WTC11 (cell line): Measurements from ENCODE around the gene PCNP. TPM values are rescaled to one million over a fixed set of nuclear protein-coding genes. Genes with fewer than 3 reads are reported as not detected.

Experiments
- ATAC-seq: fragments of 200-7000 bp; cut with Tn5 transposase; 2 replicates; pipeline ENCODE4 v1.10.0; 2021; ENCODE audit warnings: mild to moderate bottlenecking, moderate library complexity
- CTCF ChIA-PET: fragments of 300-600 bp; sonication (Branson Sonifier 250); formaldehyde crosslinking; loops from one replicate; lab custom pipeline; 2021; ENCODE audit warnings: antibody characterized with exemption; lab: Charles Lee
- POLR2A ChIA-PET: fragments of 350-600 bp; sonication (Branson Sonifier 250); formaldehyde crosslinking; loops from one replicate; lab custom pipeline; 2021; ENCODE audit warnings: antibody characterized with exemption; lab: Charles Lee
- DNase-seq: peaks from one replicate; pipeline ENCODE4 v3.0.0; 2021; ENCODE audit warnings: low spot score
- H3K27ac Mint-ChIP-seq: 2 replicates; pipeline ENCODE4 v1.8.0; 2021; ENCODE audit warnings: mixed read lengths
- H3K27me3 Mint-ChIP-seq: 2 replicates; pipeline ENCODE4 v1.8.0; 2021; ENCODE audit warnings: low read depth, mild to moderate bottlenecking, moderate library complexity, mixed read lengths
- H3K36me3 Mint-ChIP-seq: 2 replicates; pipeline ENCODE4 v1.8.0; 2021; ENCODE audit warnings: mixed read lengths
- H3K4me1 Mint-ChIP-seq: 2 replicates; pipeline ENCODE4 v1.8.0; 2022; ENCODE audit warnings: mixed read lengths
- H3K4me3 Mint-ChIP-seq: 2 replicates; pipeline ENCODE4 v1.8.0; 2021; ENCODE audit warnings: mild to moderate bottlenecking, moderate library complexity, mixed read lengths
- H3K9me3 Mint-ChIP-seq: 2 replicates; pipeline ENCODE4 v1.8.0; 2021; ENCODE audit warnings: mixed read lengths
- CREM ChIP-seq: sonication (generic); formaldehyde crosslinking; IDR thresholded peaks from 2 replicates; pipeline ENCODE4 v1.8.1; 2022; ENCODE audit warnings: mild to moderate bottlenecking, missing genetic modification reagents, moderate library complexity
- FOXJ3 ChIP-seq: sonication (generic); formaldehyde crosslinking; IDR thresholded peaks from 2 replicates; pipeline ENCODE4 v1.9.0; 2021; ENCODE audit warnings: missing genetic modification reagents, mild to moderate bottlenecking, borderline replicate concordance
- FOXK1 ChIP-seq: sonication (generic); formaldehyde crosslinking; IDR thresholded peaks from 2 replicates; pipeline ENCODE4 v1.8.0; 2022; ENCODE audit warnings: mild to moderate bottlenecking, moderate library complexity, missing genetic modification reagents
- KAT7 ChIP-seq: sonication (generic); formaldehyde crosslinking; IDR thresholded peaks from 2 replicates; pipeline ENCODE4 v1.8.1; 2023; ENCODE audit warnings: missing genetic modification reagents, mild to moderate bottlenecking, borderline replicate concordance
- MXD4 ChIP-seq: fragments of 250-450 bp; sonication (Bioruptor Pico); IDR thresholded peaks from 2 replicates; pipeline ENCODE4 v1.8.0; 2021; ENCODE audit warnings: mild to moderate bottlenecking, moderate library complexity, borderline replicate concordance
- NR2C2 ChIP-seq: sonication (generic); formaldehyde crosslinking; IDR thresholded peaks from 2 replicates; pipeline ENCODE4 v1.8.0; 2022; ENCODE audit warnings: mild to moderate bottlenecking, missing genetic modification reagents
- PREB ChIP-seq: sonication (generic); formaldehyde crosslinking; IDR thresholded peaks from 2 replicates; pipeline ENCODE4 v1.8.1; 2022; ENCODE audit warnings: mild to moderate bottlenecking, missing genetic modification reagents, moderate library complexity, borderline replicate concordance
- SMAD3 ChIP-seq: sonication (generic); formaldehyde crosslinking; IDR thresholded peaks from 2 replicates; pipeline ENCODE4 v1.8.0; 2022; ENCODE audit warnings: missing genetic modification reagents, mild to moderate bottlenecking, borderline replicate concordance
- SOX15 ChIP-seq: fragments of 250-450 bp; sonication (Bioruptor Pico); IDR thresholded peaks from 2 replicates; pipeline ENCODE4 v1.9.0; 2021; ENCODE audit warnings: mild to moderate bottlenecking
- TEAD1 ChIP-seq: sonication (generic); formaldehyde crosslinking; IDR thresholded peaks from 2 replicates; pipeline ENCODE4 v1.8.0; 2022; ENCODE audit warnings: mild to moderate bottlenecking, missing genetic modification reagents
- ZNF121 ChIP-seq: sonication (generic); formaldehyde crosslinking; IDR thresholded peaks from 2 replicates; pipeline ENCODE4 v1.8.0; 2023; ENCODE audit warnings: missing genetic modification reagents
- total RNA-seq: library from RNA; stranded (reverse); gene quantifications from 3 replicates; pipeline ENCODE4 v1.2.3, GENCODE V29; 2021
- TF ChIP-seq, protein P1 (sequence below): sonication (generic); formaldehyde crosslinking; IDR thresholded peaks from 2 replicates; pipeline ENCODE4 v1.8.0; 2022; ENCODE audit warnings: missing genetic modification reagents
- TF ChIP-seq, protein P2 (sequence below): sonication (generic); formaldehyde crosslinking; IDR thresholded peaks from 2 replicates; pipeline ENCODE4 v1.8.0; 2022; ENCODE audit warnings: mild to moderate bottlenecking, missing genetic modification reagents
- TF ChIP-seq, protein P3 (sequence below): sonication (generic); formaldehyde crosslinking; IDR thresholded peaks from 2 replicates; pipeline ENCODE4 v1.8.0; 2023; ENCODE audit warnings: missing genetic modification reagents, mild to moderate bottlenecking, borderline replicate concordance
- TF ChIP-seq, protein P4 (sequence below): sonication (generic); formaldehyde crosslinking; IDR thresholded peaks from 2 replicates; pipeline ENCODE4 v1.8.0; 2022; ENCODE audit warnings: mild to moderate bottlenecking, missing genetic modification reagents

Gene PCNP
- total RNA-seq, 1 experiment from 2014 or later = 187 TPM

DNA sequence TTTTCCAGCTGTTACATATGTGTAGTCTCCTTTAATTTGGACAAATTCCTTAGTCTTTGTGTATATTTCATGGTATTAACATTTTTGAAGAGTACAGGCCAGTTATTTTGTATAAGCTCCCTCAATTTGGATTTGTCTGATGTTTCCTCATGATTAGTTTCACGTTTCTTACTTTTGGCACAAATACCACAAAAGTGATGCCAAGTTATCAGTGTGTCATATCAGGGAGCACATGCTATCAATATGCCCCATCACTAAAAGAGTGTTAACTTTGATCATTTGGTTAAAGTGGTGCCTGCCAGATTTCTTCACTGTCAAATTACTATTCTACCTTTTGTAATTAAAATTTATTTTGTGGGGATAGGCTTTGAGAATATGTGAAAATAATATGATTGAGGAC lies 14.6 kb downstream of the PCNP start (continued):
- TF ChIP-seq PREB (CRISPR knock-in tag) = no peak

- TF ChIP-seq, protein P1, sequence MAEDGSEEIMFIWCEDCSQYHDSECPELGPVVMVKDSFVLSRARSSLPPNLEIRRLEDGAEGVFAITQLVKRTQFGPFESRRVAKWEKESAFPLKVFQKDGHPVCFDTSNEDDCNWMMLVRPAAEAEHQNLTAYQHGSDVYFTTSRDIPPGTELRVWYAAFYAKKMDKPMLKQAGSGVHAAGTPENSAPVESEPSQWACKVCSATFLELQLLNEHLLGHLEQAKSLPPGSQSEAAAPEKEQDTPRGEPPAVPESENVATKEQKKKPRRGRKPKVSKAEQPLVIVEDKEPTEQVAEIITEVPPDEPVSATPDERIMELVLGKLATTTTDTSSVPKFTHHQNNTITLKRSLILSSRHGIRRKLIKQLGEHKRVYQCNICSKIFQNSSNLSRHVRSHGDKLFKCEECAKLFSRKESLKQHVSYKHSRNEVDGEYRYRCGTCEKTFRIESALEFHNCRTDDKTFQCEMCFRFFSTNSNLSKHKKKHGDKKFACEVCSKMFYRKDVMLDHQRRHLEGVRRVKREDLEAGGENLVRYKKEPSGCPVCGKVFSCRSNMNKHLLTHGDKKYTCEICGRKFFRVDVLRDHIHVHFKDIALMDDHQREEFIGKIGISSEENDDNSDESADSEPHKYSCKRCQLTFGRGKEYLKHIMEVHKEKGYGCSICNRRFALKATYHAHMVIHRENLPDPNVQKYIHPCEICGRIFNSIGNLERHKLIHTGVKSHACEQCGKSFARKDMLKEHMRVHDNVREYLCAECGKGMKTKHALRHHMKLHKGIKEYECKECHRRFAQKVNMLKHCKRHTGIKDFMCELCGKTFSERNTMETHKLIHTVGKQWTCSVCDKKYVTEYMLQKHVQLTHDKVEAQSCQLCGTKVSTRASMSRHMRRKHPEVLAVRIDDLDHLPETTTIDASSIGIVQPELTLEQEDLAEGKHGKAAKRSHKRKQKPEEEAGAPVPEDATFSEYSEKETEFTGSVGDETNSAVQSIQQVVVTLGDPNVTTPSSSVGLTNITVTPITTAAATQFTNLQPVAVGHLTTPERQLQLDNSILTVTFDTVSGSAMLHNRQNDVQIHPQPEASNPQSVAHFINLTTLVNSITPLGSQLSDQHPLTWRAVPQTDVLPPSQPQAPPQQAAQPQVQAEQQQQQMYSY (CRISPR knock-in tag) = no peak
- TF ChIP-seq, protein P2, sequence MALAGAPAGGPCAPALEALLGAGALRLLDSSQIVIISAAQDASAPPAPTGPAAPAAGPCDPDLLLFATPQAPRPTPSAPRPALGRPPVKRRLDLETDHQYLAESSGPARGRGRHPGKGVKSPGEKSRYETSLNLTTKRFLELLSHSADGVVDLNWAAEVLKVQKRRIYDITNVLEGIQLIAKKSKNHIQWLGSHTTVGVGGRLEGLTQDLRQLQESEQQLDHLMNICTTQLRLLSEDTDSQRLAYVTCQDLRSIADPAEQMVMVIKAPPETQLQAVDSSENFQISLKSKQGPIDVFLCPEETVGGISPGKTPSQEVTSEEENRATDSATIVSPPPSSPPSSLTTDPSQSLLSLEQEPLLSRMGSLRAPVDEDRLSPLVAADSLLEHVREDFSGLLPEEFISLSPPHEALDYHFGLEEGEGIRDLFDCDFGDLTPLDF (CRISPR knock-in tag) = no peak
- TF ChIP-seq, protein P3, sequence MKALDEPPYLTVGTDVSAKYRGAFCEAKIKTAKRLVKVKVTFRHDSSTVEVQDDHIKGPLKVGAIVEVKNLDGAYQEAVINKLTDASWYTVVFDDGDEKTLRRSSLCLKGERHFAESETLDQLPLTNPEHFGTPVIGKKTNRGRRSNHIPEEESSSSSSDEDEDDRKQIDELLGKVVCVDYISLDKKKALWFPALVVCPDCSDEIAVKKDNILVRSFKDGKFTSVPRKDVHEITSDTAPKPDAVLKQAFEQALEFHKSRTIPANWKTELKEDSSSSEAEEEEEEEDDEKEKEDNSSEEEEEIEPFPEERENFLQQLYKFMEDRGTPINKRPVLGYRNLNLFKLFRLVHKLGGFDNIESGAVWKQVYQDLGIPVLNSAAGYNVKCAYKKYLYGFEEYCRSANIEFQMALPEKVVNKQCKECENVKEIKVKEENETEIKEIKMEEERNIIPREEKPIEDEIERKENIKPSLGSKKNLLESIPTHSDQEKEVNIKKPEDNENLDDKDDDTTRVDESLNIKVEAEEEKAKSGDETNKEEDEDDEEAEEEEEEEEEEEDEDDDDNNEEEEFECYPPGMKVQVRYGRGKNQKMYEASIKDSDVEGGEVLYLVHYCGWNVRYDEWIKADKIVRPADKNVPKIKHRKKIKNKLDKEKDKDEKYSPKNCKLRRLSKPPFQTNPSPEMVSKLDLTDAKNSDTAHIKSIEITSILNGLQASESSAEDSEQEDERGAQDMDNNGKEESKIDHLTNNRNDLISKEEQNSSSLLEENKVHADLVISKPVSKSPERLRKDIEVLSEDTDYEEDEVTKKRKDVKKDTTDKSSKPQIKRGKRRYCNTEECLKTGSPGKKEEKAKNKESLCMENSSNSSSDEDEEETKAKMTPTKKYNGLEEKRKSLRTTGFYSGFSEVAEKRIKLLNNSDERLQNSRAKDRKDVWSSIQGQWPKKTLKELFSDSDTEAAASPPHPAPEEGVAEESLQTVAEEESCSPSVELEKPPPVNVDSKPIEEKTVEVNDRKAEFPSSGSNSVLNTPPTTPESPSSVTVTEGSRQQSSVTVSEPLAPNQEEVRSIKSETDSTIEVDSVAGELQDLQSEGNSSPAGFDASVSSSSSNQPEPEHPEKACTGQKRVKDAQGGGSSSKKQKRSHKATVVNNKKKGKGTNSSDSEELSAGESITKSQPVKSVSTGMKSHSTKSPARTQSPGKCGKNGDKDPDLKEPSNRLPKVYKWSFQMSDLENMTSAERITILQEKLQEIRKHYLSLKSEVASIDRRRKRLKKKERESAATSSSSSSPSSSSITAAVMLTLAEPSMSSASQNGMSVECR (CRISPR knock-in tag) = no peak
- TF ChIP-seq MXD4 (CRISPR knock-in tag) (no peak), TEAD1 (CRISPR knock-in tag) (no peak), KAT7 (CRISPR knock-in tag) (no peak), FOXJ3 (no peak), SOX15 (CRISPR knock-in tag) (no peak), SMAD3 (CRISPR knock-in tag) (no peak), ZNF121 (CRISPR knock-in tag) (no peak), CREM (CRISPR knock-in tag) (no peak)
Measured at GRCh38 chr3:101591071-101591470, 17.1 kb downstream of the PCNP start.

DNA sequence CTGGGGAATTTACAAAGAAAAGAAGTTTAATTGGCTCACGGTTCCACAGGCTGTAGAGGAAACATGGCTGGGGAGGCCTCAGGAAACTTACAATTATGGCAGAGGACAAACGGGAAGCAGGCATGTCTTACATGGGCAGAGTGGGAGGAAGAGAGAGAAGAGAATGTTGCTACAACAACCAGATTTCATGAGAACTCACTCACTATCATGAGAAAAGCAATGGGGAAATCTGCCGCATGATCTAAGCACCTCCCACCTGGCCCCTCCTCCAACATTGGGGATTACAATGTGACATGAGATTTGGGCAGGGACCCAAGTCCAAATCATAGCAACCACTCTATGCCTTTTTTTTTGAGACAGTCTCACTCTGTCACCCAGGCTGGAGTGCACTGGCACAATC lies 28.8 kb downstream of the PCNP start:
- ChIA-PET CTCF (no interaction called here), POLR2A (no interaction called here)
- DNase-seq = no peak
- ATAC-seq = no peak
- Mint-ChIP-seq H3K4me1 (peaks cover 5% of the 10 kb centered on the region), H3K9me3 (peaks cover 11% of the 10 kb centered on the region), H3K36me3 (peaks cover 7% of the 10 kb centered on the region; the same call in 1 of the 2 replicates), H3K4me3 (no peak overlapping the region), H3K27me3 (no peaks in the 10 kb centered on the region; the same call in 1 of the 2 replicates), H3K27ac (no peak overlapping the region)
- TF ChIP-seq, protein P4, sequence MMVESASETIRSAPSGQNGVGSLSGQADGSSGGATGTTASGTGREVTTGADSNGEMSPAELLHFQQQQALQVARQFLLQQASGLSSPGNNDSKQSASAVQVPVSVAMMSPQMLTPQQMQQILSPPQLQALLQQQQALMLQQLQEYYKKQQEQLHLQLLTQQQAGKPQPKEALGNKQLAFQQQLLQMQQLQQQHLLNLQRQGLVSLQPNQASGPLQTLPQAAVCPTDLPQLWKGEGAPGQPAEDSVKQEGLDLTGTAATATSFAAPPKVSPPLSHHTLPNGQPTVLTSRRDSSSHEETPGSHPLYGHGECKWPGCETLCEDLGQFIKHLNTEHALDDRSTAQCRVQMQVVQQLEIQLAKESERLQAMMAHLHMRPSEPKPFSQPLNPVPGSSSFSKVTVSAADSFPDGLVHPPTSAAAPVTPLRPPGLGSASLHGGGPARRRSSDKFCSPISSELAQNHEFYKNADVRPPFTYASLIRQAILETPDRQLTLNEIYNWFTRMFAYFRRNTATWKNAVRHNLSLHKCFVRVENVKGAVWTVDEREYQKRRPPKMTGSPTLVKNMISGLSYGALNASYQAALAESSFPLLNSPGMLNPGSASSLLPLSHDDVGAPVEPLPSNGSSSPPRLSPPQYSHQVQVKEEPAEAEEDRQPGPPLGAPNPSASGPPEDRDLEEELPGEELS (CRISPR knock-in tag) = no peak
- TF ChIP-seq, protein P1 (CRISPR knock-in tag) = no peak
- TF ChIP-seq, protein P2 (CRISPR knock-in tag) = no peak
- TF ChIP-seq FOXK1 (CRISPR knock-in tag) (no peak), NR2C2 (CRISPR knock-in tag) (no peak)

More at GRCh38 chr3:101591071-101591470, 17.1 kb downstream of the PCNP start:
- H3K27me3 Mint-ChIP-seq = no peaks in the 10 kb centered on the region
- DNase-seq (no peak), ATAC-seq (no peak)
- H3K36me3 Mint-ChIP-seq = peaks cover 72% of the 10 kb centered on the region
- no peaks in the 10 kb centered on the region for H3K4me1 Mint-ChIP-seq
- ChIA-PET POLR2A (no interaction called here), CTCF (interaction anchor here (0.7 kb wide), 1 partner anchor 86 kb away, joined by 4 read pairs; no protein-coding TSS in a partner anchor)
- H3K9me3 Mint-ChIP-seq = no peaks in the 10 kb centered on the region
- no peak overlapping the region for H3K27ac Mint-ChIP-seq
- H3K4me3 Mint-ChIP-seq = no peak overlapping the region
